ENCODE measurements around the gene HES2. TPM values are rescaled to one million over a fixed set of nuclear protein-coding genes. Genes with fewer than 3 reads are reported as not detected.
"Not testable (repeated sequence)": the region's sequence is repeated elsewhere in the genome, so short reads cannot be mapped to it uniquely, and the experiment has no call there.

The HES2 gene
- polyA plus RNA-seq, 10 donors = 0.31 to 2.3 (median 0.92) TPM; not detected in 6

GRCh38 chr1:6454856-6455751 lies 35.4 kb upstream of the HES2 start:
- DNase-seq = no peak

DNA sequence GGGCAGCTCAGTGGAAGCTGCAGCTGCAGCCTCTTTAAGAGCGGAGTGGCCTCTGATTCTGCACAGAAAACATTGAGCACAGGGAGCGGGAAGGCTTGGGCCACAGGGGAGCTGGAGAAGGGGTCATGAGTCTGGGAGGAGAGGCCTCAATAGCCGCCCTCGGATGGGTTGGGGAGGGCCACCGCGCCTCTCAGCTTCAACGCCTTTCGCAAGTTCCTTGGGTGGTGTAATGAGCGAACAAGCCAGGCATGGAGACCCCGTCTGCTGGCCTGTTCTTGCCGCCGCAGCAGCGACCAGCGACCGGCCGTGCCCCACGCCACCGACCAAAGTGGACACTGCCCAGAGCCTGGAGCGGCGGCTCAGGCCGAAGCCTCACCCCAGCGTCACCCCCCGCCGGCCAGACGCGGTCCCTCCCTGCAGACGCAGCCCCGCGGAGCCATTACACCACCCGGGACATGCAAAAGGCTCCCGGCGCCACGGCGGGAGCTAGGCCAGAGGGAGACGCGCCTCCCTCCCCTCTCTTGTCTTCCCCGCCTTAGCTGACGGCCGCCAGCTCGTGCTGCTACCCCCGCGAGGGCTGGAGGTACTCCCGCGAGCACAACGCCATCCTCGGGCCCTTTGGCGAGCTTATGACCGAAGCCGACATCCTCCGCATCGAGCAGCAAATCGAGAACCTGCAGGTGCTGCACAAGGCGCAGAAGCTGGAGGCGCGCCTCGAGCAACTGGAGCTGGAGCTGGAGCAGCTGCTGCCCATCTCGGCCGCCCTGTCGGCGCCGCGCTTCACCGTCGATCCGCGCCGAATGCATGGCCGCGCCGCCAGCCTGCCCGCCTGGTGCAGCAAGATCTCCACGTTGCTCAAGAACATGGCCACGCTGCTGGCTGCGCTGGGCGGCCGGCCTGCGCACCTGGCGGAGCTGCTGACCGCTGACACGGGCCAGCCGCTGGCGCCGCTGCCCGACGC lies 34.5 kb upstream of the HES2 start:
- not testable (repeated sequence) for DNase-seq

GRCh38 chr1:6450943-6451373 lies 31.2 kb upstream of the HES2 start:
- DNase-seq = no peak

DNA sequence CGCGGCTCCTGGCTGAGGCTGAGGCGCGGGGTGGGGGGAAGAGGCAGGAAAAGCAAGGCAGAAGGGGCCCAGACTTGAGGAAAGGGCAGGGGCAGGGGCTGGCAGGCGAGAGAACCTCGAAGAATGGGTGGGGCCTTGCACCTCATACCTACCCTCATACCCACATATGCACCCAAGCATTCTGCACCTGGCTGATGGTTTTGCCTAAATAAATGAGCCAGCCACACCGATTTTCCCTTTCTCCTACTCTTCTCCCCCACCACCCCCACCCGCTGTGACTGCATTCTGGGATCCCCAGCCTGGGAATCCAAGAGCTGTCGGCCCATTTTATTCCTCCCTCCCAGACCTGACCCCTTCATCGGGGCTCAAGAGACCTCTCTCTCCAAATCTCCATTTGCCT lies 30.8 kb upstream of the HES2 start:
- not testable (repeated sequence) for DNase-seq

DNA sequence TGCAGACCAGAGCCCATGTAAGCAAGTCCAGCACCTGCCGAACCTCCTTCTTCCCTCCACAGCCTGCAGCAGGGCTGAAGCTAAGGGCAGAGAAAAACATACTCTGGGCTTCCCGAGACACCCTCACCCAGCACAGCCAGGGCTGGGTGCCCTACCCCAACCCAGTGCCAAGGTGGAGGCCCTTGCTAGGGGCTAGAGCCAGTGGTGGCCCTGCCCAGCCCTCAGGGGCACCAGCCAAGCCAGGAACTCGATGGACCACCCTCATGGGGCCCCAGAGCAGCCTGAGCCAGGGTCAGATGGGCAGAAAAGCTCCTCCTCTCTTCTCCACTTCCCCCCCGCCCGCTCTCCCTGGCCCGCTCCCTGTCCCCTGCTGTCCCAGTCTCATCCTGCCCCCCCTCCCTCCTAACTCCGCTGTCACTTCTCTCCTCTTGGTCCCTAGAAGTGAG lies 30.3 kb upstream of the HES2 start:
- DNase-seq = no peak

- peak in 2 of 3 donors; percentile 33 to 43 for DNase-seq
These were observed 29.3 kb upstream of the HES2 start for GRCh38 chr1:6448749-6449631.

DNA sequence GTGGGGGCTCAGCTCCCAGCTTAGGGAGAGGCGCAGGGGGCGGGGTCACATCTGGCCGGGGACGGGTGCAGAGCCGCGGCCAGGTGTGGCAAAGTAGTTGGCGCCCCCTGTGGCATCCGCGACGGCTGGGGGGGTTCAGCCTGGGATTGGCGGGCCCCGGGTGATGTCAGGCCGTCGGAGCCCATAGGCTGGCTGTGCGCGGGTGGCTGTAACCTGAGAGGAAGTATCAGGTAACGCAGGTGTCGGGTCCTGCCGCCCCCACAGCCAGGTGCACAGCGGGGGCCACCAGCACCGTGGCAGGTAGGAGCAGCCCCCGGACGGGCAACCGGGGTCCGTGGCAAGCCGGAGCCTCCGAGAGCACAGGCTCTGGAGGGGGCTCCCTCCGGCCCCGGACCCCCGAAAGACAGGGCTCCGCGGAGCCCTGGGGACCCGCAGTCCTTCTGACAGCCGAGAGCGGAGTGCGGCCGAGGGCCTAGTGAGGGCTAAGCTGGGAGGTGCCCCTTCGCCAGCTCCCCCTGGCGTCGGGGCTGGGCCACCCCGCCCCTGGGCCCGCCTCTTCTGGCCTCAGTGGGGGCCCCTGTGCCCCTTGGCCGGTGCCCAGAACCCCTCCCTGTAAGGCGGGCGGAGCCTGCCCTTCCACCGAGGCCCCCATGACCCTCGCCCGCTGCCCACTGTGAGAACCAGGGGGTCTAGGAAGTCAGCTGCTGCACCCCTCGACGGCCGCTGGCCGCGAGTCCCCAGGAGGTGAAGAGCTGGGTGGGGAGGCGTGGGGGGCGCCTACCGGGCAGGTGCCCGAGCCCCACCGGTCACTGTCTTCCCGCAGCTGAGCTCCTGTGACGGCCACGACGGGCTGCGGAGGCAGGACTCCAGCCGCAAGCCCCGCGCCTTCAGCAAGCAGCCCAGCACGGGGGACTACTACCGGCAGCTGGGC lies 28.4 kb upstream of the HES2 start:
- DNase-seq = no peak

- DNase-seq = peak in 1 of 3 donors; percentile 36
These were observed 27.5 kb upstream of the HES2 start for GRCh38 chr1:6447016-6447817.

GRCh38 chr1:6446665-6447015 lies 26.9 kb upstream of the HES2 start:
- no peak for DNase-seq

GRCh38 chr1:6445929-6446328 lies 26.2 kb upstream of the HES2 start:
- DNase-seq = not testable (repeated sequence)

- DNase-seq = peak in 1 of 3 donors; percentile 36
These were observed 25.5 kb upstream of the HES2 start for GRCh38 chr1:6445062-6445763.

DNA sequence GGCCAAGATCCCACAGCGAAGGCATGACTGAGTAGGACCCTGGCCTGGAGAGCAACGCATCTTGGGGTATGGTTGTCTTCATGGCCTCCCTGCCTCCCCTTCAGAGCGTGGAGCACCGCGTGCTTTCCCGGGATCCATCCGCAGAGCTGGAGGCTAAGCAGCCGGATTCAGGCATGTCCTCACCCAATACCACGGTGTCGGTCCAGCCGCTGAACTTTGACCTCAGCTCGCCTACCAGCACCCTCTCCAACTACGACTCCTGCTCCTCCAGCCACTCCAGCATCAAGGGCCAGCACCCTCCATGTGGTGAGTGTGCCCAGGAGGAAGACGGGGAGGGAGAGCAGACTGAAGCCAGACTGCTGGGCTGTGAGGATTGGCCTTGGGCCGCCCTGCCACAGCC lies 24.7 kb upstream of the HES2 start:
- no peak for DNase-seq

DNA sequence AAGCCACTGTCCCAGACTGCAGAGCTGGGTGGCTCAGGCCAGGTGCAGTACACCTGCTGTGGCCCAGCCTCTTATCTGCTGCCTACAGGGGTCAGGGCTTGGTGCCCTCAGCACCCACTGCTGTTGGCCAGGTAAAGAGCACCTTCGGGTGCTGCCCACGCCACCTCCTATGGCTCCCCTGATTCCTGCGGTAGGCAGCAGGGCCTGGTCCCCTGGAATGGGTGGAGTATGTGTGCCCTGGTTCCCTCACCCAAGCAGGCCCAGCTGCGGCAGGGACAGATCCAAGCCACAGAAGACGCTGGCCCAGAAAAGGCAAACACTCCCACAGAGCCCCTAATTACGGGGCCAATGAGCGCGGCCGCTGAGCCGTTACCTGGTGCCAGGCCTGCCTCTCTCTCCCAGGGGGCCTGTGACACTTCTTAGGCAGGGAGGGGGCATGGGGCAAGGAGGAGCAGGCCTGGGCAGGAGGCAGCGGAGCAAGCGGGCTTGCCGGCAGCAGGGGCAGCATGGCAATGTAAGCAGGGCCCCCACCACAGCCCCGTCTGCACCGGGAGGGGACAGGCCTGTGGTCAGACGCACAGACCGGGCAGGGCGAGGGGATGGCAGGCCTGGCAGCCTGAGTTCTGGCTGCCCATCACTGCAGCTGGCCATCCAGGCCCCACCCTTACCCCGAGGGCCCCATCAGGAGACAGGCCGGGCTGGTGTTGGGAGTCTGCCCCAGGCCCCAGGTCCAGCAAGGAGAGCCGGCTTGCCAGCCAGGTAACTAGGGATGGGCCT lies 23.8 kb upstream of the HES2 start:
- DNase-seq = no peak

DNA sequence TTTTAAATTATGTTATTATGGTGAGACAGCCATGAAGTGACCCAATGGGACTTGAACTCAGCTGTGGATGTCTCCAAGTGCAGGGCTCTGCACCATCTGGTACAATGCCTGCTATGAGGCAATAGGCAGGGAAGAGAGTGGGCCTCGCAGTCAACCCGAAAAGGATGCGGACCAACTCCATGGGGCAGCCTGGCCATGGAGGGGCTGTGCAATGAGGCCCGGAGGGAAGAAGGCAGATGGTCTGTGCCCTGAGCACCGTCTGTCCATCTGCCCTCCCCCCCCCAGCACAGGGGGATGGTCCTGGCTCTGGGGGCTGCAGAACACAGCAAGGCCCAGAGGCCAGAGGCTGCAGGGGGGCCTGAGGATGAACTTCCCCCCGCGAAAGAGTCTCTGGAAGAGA lies 21.9 kb upstream of the HES2 start:
- no peak for DNase-seq

DNA sequence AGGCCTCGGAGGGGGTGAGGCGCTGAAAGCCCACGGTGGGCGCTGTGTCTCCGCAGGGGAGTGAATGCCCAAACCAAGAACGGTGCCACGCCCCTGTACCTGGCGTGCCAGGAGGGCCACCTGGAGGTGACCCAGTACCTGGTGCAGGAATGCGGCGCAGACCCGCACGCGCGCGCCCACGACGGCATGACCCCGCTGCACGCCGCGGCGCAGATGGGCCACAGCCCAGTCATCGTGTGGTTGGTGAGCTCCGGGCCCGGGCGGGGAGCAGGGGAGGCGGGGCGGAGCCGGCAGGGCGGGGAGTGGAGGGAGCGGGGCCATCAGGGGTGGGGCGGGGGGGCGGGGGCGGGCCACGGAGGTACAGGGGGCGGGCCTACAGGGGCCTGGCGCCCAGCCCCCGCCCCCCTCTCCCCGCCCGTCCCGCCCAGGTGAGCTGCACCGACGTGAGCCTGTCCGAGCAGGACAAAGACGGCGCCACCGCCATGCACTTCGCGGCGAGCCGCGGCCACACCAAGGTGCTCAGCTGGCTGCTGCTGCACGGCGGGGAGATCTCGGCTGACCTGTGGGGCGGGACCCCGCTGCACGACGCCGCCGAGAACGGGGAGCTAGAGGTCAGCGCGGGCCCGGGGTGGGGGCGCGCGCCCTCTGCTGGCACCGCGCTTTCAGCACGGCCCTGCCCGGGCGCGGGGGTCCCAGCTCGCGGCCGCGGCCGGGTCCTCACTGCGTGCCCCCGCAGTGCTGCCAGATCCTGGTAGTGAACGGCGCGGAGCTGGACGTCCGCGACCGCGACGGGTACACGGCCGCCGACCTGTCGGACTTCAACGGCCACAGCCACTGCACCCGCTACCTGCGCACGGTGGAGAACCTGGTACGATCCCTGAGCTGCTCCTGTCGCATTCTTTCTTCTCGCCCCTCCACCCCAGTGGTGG lies 20.7 kb upstream of the HES2 start:
- no peak for DNase-seq

DNA sequence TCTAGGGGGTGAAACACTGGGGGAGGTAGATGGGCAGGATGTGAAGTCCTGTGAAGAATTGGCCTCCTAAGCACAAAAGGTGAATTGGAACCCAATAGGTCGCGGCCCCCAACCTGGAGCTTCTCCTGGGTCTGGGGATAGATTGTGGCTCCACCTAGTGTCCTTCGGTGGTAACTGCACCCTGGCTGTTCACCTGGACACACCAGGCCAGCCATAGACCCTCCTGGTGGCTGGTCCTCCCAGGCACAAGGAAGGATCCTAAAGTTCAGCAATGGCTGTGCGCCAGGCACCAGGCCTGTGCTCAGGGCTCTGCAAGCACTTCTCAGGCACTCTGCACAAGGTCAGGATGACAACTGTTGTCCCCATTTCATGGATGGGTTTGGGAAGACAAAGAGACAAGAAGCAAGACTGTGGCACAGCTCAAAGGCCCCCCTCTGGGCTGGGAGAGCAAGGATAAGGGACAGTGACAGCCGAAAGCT lies 18.4 kb upstream of the HES2 start:
- peak; percentile 19 to 53 (median 46) for DNase-seq
